DOHH2 (cell line): Measurements from ENCODE around the gene MSANTD3.

Source experiments
- H3F3A ChIP-seq: fragments of 200-600 bp; sonication (generic), shearing (Covaris generic); 2 replicates; pipeline ENCODE4 v1.6.0; 2016; ENCODE audit warnings: antibody characterized with exemption, mild to moderate bottlenecking; ENCODE audit not compliant: control insufficient read depth, insufficient read depth
- H3K27ac ChIP-seq: fragments of 200-600 bp; sonication (generic); 2 replicates; pipeline ENCODE4 v1.5.1; 2014; ENCODE audit warnings: low read depth, mild to moderate bottlenecking, low read length, moderate library complexity
- H3K27me3 ChIP-seq: fragments of 200-600 bp; sonication (generic); 2 replicates; pipeline ENCODE4 v1.6.1; 2014; ENCODE audit warnings: mild to moderate bottlenecking, low read length, mixed read lengths; ENCODE audit not compliant: control insufficient read depth
- H3K36me3 ChIP-seq: fragments of 200-600 bp; sonication (generic); 2 replicates; pipeline ENCODE4 v1.6.1; 2014; ENCODE audit warnings: mild to moderate bottlenecking, low read length, moderate library complexity, mixed read lengths; ENCODE audit not compliant: control insufficient read depth
- H3K4me1 ChIP-seq: fragments of 200-600 bp; sonication (generic); 2 replicates; pipeline ENCODE4 v1.6.1; 2014; ENCODE audit warnings: mild to moderate bottlenecking, low read length, mixed read lengths; ENCODE audit not compliant: control insufficient read depth
- H3K4me2 ChIP-seq: fragments of 200-600 bp; sonication (generic); 2 replicates; pipeline ENCODE4 v1.6.0; 2014; ENCODE audit warnings: mild to moderate bottlenecking, low read length, moderate library complexity
- H3K4me3 ChIP-seq: fragments of 200-600 bp; sonication (generic); 2 replicates; pipeline ENCODE4 v1.5.1; 2014; ENCODE audit warnings: mild to moderate bottlenecking, low read length, mixed read lengths
- H3K79me2 ChIP-seq: fragments of 200-600 bp; sonication (generic); 2 replicates; pipeline ENCODE4 v1.6.1; 2014; ENCODE audit warnings: mild to moderate bottlenecking, low read length, mixed read lengths; ENCODE audit not compliant: control insufficient read depth
- H3K9me2 ChIP-seq: fragments of 200-600 bp; sonication (generic); replicated peaks from 2 replicates; pipeline ENCODE4 v1.6.1; 2014; ENCODE audit warnings: mild to moderate bottlenecking, low read length, mixed read lengths; ENCODE audit not compliant: control insufficient read depth
- H3K9me3 ChIP-seq: fragments of 200-600 bp; sonication (generic); 2 replicates; pipeline ENCODE4 v1.6.1; 2014; ENCODE audit warnings: antibody characterized with exemption, low read length, mixed read lengths; ENCODE audit not compliant: control insufficient read depth, insufficient read depth
- H4K20me1 ChIP-seq: fragments of 200-600 bp; sonication (generic); 2 replicates; pipeline ENCODE4 v1.6.0; 2014; ENCODE audit warnings: low read depth, mild to moderate bottlenecking, antibody characterized with exemption, low read length, moderate library complexity; ENCODE audit not compliant: control insufficient read depth, insufficient read depth
- EZH2phosphoT487 ChIP-seq: fragments of 200-600 bp; sonication (generic); IDR thresholded peaks from 2 replicates; pipeline ENCODE4 v1.6.1; 2017; ENCODE audit warnings: borderline replicate concordance, mild to moderate bottlenecking, antibody characterized with exemption, low read length, moderate library complexity, mixed read lengths
- TF ChIP-seq, protein P1 (sequence below): fragments of 200-600 bp; sonication (generic); IDR thresholded peaks from one replicate; pipeline ENCODE4 v1.5.1; 2014; ENCODE audit warnings: antibody characterized with exemption, mild to moderate bottlenecking, low read depth, low read length; ENCODE audit not compliant: poor library complexity, severe bottlenecking

Gene MSANTD3

DNA sequence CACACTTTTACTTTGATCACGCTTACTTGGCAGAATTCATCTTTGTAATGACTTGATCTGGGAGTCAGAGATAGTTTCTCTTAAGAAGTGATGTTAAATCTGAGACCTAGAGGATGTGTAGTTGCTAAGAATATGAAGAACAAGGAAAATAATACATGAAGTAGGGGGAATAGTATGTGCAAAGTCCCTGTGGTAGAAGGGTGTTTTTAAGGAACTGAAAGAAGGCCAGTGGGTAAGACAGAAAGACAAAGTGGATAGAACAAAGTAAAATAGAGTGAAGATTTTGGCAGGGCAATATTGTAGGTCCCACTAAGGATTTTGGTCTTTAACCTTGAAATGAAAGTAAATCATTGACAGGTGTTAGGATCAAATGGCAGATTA lies 17.8 kb upstream of the MSANTD3 start:
- Histone ChIP-seq H4K20me1 (no peaks in the 10 kb centered on the region), H3K4me3 (no peak overlapping the region), H3K9me2 (no peaks in the 10 kb centered on the region), H3K4me2 (peak overlapping the region; percentile 0; the same call in 1 of the 2 replicates), H3K36me3 (no peaks in the 10 kb centered on the region), H3K9me3 (peaks cover 7% of the 10 kb centered on the region; the same call in 1 of the 2 replicates), H3K27ac (no peak overlapping the region), H3K79me2 (no peaks in the 10 kb centered on the region), H3K4me1 (peaks cover 27% of the 10 kb centered on the region), H3K27me3 (no peaks in the 10 kb centered on the region), H3F3A (no peaks in the 10 kb centered on the region)
- no peak for TF ChIP-seq EZH2phosphoT487
- TF ChIP-seq, protein P1, sequence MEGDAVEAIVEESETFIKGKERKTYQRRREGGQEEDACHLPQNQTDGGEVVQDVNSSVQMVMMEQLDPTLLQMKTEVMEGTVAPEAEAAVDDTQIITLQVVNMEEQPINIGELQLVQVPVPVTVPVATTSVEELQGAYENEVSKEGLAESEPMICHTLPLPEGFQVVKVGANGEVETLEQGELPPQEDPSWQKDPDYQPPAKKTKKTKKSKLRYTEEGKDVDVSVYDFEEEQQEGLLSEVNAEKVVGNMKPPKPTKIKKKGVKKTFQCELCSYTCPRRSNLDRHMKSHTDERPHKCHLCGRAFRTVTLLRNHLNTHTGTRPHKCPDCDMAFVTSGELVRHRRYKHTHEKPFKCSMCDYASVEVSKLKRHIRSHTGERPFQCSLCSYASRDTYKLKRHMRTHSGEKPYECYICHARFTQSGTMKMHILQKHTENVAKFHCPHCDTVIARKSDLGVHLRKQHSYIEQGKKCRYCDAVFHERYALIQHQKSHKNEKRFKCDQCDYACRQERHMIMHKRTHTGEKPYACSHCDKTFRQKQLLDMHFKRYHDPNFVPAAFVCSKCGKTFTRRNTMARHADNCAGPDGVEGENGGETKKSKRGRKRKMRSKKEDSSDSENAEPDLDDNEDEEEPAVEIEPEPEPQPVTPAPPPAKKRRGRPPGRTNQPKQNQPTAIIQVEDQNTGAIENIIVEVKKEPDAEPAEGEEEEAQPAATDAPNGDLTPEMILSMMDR = no peak

DNA sequence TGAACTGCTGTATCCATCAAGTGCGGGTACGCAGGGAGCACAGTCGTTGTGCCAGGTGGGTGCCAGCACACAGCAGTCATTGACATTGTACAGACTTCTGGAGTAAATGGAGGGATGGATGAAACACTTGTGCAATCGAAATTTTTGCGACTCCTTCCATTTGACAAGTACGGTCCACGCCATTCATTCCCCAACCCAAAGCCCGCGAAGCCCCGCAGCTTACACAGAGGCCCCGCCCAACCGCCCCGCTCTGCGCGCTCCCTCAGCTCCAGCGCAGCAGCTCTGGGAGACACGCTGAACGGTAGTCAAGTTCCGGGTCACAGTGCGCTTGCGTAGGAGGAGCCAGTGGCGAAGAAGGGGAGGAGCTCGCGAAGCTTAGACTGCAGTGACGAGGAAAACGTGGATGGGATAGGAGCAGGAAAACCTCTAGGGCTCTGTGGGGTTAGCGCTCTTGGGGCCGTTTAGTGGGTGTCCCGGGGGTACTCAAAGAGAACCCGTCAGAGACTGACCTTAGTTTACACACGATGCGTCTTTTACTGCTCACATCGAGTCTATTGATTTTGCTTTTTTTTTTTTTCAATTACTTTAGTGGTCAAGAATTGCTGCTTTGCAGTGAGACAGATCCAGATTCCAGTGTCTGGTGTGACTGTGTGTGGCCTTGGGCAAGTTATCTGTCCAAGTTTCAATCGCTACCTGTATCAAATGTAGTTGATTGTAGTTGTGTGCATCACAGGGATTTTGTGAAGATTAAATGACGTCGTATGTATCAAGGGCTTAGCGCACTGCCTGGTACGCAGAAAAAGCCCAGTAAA lies 15.3 kb upstream of the MSANTD3 start:
- peak overlapping the region; percentile 76 for H3K4me2 ChIP-seq
- no peaks in the 10 kb centered on the region for H4K20me1 ChIP-seq
- no peak overlapping the region for H3K27ac ChIP-seq
- peaks cover 7% of the 10 kb centered on the region; the same call in 1 of the 2 replicates for H3K9me3 ChIP-seq
- no peaks in the 10 kb centered on the region for H3K36me3 ChIP-seq
- no peaks in the 10 kb centered on the region for H3K9me2 ChIP-seq
- TF ChIP-seq, protein P1 = no peak
- no peak for TF ChIP-seq EZH2phosphoT487
- H3F3A ChIP-seq = no peaks in the 10 kb centered on the region
- H3K27me3 ChIP-seq = no peaks in the 10 kb centered on the region
- H3K4me3 ChIP-seq = peak overlapping the region; percentile 78
- no peaks in the 10 kb centered on the region for H3K79me2 ChIP-seq
- H3K4me1 ChIP-seq = peaks cover 27% of the 10 kb centered on the region

DNA sequence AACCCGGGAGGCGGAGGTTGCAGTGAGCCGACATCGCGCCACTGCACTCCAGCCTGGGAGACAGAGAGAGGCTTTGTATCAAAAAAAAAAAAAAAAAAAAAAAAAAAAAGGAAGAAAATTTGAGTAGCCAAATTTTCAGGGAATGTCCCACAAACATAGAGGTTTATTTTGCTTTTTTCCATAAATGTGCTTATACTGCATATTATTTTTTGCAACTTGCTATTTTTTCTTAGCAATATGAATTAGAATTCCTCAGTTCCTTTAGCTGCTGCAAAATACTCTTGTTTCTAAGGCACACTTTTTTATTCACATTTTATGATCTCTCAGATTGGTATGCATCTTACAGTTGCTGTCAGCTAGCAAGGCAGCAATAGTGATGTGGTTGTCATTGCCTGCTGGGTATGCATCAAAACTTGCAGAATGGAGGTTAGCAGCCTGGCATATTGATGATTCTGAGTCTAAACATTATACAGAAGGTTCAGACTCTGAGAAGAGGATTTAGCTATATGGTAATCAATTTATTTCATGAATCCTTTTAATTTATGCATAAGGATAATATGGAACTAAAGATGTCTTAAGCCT lies 13.0 kb upstream of the MSANTD3 start:
- Histone ChIP-seq H3K36me3 (no peaks in the 10 kb centered on the region), H3K4me3 (no peak overlapping the region), H4K20me1 (no peaks in the 10 kb centered on the region), H3K9me2 (no peaks in the 10 kb centered on the region), H3K27ac (no peak overlapping the region), H3F3A (no peaks in the 10 kb centered on the region), H3K79me2 (no peaks in the 10 kb centered on the region), H3K9me3 (peaks cover 7% of the 10 kb centered on the region; the same call in 1 of the 2 replicates), H3K4me1 (peaks cover 21% of the 10 kb centered on the region), H3K4me2 (no peak overlapping the region), H3K27me3 (peaks cover 8% of the 10 kb centered on the region; the same call in 1 of the 2 replicates)
- no peak for TF ChIP-seq EZH2phosphoT487
- TF ChIP-seq, protein P1 = no peak
